HepG2 (cell line): ENCODE data around the gene PROX1. TPM values are rescaled to one million over a fixed set of nuclear protein-coding genes. Genes with fewer than 3 reads are reported as not detected.

Source experiments
- NR2F6 ChIP-seq, 2 experiments: IDR thresholded peaks; 2 replicates each; pipeline ENCODE4 v1.6.1; 2016; ENCODE audit warnings: antibody characterized with exemption in 1 of 2, mild to moderate bottlenecking in 1 of 2
- STAT5B ChIP-seq: sonication (generic); formaldehyde crosslinking; IDR thresholded peaks from 2 replicates; pipeline ENCODE4 v1.4.0; 2020; ENCODE audit warnings: missing genetic modification reagents
- polyA plus RNA-seq, 8 experiments: library from polyadenylated mRNA; depleted of rRNA in 3 of 8; stranded (reverse) in 7 of 8; unstranded in 1 of 8; fragments of >200 nt; fragmentation: Illumina TruSeq in 4 of 8; extraction: Trizol in 4 of 8; gene quantifications; 2 replicates each; pipeline versions ENCODE4 v1.2.1 to v1.2.3, GENCODE V29; 2011 to 2016; ENCODE audit warnings: low read depth in 4 of 8, missing spikeins in 1 of 8, mixed read lengths in 1 of 8; ENCODE audit not compliant: insufficient read depth in 1 of 8
- total RNA-seq, 5 experiments: library from RNA; depleted of rRNA; stranded (reverse); fragments of >200 nt; fragmentation: Illumina TruSeq; extraction: Trizol; gene quantifications; 2 replicates each; pipeline ENCODE4 v1.2.3, GENCODE V29; 2016; ENCODE audit warnings: low read depth in 1 of 5
- TF ChIP-seq, protein P1 (sequence below), 2 experiments: IDR thresholded peaks; 2 replicates each; pipeline ENCODE4 v1.6.1; 2011 to 2012; ENCODE audit warnings: low read length in 2 of 2, borderline replicate concordance in 1 of 2, low read depth in 1 of 2, mild to moderate bottlenecking in 1 of 2, moderate library complexity in 1 of 2
- TF ChIP-seq, protein P2 (sequence below): sonication (generic); formaldehyde crosslinking; IDR thresholded peaks from 2 replicates; pipeline ENCODE4 v1.4.0; 2020; ENCODE audit warnings: missing genetic modification reagents, borderline replicate concordance

Gene PROX1
- total and polyA plus RNA-seq, 2 of the 13 experiments (the other 11 are each of a cell fraction or from before 2014, with no cell fraction given), result 12.3 to 30.2 TPM

DNA sequence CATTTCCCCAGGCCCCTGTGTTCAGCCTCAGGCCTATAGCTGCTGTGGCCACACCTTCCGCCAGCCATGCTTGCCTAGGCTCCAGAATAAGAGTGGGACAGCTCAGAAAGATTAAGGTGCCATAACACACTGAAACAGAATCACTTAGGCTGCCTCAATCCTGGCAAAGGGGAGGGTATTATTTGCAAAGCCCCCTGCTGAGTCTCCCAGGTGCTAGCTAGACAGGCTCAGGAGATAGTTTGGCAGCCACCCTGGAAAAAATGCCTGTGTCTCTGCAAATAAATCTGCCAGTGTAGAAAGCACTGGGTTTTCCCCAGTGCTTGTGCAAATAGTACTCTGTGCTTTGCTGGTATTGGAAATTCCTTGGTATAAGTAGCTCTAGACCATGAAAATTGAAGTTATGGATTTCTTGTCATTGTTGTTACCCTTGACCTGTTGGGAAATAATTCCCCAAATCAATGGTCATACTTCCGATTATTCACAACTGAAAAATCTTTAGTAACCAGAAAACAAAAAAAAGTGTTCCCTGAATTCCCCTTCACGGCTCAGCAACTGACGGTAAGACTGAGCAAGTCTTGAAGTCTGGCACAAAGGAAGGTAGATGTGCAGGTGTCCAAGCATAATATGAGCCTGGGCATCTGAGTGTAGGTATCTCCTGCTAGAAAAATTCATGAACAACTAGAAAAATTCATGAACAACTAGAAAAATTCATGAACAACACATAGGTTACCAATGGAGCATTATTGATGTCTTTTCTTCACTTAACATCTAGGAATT is 56.9 kb downstream of the PROX1 start (continued):
- TF ChIP-seq, protein P1, sequence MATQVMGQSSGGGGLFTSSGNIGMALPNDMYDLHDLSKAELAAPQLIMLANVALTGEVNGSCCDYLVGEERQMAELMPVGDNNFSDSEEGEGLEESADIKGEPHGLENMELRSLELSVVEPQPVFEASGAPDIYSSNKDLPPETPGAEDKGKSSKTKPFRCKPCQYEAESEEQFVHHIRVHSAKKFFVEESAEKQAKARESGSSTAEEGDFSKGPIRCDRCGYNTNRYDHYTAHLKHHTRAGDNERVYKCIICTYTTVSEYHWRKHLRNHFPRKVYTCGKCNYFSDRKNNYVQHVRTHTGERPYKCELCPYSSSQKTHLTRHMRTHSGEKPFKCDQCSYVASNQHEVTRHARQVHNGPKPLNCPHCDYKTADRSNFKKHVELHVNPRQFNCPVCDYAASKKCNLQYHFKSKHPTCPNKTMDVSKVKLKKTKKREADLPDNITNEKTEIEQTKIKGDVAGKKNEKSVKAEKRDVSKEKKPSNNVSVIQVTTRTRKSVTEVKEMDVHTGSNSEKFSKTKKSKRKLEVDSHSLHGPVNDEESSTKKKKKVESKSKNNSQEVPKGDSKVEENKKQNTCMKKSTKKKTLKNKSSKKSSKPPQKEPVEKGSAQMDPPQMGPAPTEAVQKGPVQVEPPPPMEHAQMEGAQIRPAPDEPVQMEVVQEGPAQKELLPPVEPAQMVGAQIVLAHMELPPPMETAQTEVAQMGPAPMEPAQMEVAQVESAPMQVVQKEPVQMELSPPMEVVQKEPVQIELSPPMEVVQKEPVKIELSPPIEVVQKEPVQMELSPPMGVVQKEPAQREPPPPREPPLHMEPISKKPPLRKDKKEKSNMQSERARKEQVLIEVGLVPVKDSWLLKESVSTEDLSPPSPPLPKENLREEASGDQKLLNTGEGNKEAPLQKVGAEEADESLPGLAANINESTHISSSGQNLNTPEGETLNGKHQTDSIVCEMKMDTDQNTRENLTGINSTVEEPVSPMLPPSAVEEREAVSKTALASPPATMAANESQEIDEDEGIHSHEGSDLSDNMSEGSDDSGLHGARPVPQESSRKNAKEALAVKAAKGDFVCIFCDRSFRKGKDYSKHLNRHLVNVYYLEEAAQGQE (IDR thresholded peaks at IDR 0.05; ENCODE audit: borderline replicate concordance in 1 of 2, low read depth in 1 of 2, low read length in 2 of 2), result 0 out of 4 replicates have a peak, but pooled peaks of 1 of the 2 experiments have one; percentile 14
- TF ChIP-seq STAT5B, result no peak
- TF ChIP-seq, protein P2, sequence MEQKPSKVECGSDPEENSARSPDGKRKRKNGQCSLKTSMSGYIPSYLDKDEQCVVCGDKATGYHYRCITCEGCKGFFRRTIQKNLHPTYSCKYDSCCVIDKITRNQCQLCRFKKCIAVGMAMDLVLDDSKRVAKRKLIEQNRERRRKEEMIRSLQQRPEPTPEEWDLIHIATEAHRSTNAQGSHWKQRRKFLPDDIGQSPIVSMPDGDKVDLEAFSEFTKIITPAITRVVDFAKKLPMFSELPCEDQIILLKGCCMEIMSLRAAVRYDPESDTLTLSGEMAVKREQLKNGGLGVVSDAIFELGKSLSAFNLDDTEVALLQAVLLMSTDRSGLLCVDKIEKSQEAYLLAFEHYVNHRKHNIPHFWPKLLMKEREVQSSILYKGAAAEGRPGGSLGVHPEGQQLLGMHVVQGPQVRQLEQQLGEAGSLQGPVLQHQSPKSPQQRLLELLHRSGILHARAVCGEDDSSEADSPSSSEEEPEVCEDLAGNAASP (CRISPR knock-in tag), result peak; percentile 50; the same call in 1 of the 2 replicates
- TF ChIP-seq NR2F6 (IDR thresholded peaks at IDR 0.05), result peak; percentile 90
- TF ChIP-seq NR2F6 (CRISPR knock-in tag; IDR thresholded peaks at IDR 0.05), result peak; percentile 78
- TF ChIP-seq, all 625 proteins: peak for 108
